WI38 (cell line): Measurements from ENCODE around the gene NFASC.

Experiments used
- H3K4me3 ChIP-seq: 2 replicates; pipeline ENCODE4 v1.5.1; 2011; ENCODE audit warnings: low read depth, mild to moderate bottlenecking, control low read depth, low read length
- TF ChIP-seq, protein P1 (sequence below): IDR thresholded peaks from 2 replicates; pipeline ENCODE4 v1.5.1; 2012; ENCODE audit warnings: low read depth, mild to moderate bottlenecking, control low read depth, low read length

The NFASC gene

DNA sequence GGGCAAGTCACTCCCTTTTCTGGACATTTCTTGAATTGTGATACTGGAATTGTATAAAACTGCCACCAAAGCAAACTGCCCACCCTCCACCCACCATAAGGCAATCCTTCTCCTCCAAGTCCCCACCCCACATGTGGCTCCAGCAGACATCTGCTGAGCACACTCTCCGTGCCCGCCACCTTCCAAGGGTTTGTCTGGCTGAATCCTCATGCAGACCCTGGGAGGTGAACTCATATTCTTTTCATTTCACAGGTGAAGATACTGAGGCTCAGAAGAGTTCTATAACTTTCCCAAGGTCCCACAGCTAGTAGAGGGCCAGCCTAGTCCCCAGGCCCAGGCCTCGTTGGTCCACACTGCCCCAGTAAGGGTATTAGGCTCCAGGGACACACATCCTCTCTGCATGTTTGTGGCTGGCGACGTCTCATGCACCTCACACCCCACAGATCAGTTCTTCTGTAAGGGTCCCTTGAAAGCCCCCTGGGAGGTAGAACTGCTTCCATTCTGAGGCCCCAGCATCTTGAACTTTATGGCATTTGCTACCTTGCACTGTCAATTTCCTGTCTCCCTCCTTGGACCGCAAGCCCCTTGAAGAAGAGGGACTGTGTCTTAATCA, 186.4 kb downstream of the NFASC start:
- TF ChIP-seq, protein P1, sequence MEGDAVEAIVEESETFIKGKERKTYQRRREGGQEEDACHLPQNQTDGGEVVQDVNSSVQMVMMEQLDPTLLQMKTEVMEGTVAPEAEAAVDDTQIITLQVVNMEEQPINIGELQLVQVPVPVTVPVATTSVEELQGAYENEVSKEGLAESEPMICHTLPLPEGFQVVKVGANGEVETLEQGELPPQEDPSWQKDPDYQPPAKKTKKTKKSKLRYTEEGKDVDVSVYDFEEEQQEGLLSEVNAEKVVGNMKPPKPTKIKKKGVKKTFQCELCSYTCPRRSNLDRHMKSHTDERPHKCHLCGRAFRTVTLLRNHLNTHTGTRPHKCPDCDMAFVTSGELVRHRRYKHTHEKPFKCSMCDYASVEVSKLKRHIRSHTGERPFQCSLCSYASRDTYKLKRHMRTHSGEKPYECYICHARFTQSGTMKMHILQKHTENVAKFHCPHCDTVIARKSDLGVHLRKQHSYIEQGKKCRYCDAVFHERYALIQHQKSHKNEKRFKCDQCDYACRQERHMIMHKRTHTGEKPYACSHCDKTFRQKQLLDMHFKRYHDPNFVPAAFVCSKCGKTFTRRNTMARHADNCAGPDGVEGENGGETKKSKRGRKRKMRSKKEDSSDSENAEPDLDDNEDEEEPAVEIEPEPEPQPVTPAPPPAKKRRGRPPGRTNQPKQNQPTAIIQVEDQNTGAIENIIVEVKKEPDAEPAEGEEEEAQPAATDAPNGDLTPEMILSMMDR: no peak
- no peak overlapping the region for H3K4me3 ChIP-seq

DNA sequence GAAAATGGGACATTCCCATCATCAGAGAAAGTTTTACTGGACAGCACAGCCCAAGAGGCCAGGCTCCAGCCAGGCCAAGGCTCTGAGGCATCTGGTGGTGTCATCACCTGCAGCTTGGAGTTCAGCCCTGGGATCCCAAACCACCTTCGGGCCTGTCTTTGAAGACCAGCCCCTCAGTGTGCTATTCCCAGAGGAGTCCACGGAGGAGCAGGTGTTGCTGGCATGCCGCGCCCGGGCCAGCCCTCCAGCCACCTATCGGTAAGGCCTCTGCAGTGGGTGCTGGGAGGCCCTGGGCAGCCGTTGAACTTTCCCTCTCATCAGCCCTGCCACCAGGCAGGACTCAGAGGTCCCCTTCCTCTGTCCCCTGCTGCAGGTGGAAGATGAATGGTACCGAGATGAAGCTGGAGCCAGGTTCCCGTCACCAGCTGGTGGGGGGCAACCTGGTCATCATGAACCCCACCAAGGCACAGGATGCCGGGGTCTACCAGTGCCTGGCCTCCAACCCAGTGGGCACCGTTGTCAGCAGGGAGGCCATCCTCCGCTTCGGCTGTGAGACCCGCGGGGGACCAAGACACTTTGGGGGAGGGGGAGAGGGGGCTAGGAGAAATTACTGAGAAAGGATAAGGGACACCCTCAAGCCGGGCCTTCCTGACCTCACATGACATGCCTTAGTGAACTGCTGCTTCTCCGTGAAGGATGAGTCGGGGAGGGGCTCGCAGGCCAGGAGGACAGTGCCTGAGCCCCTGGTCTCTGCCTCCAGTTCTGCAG, 187.3 kb downstream of the NFASC start:
- no peak overlapping the region for H3K4me3 ChIP-seq
- TF ChIP-seq, protein P1: no peak

DNA sequence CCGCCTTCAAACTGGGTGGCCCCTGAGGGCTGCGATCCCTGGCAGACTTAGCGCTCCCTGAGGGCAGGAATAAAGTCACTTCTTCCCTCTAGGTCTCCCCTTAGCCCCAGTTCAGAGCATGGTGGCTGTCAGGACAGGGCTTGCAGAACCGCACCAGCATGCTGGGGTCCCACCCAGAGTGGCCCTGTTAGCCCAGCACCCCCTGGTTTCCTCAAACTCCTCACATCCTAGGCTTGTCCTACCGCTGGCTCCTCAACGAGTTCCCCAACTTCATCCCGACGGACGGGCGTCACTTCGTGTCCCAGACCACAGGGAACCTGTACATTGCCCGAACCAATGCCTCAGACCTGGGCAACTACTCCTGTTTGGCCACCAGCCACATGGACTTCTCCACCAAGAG, 188.2 kb downstream of the NFASC start:
- H3K4me3 ChIP-seq: no peak overlapping the region
- TF ChIP-seq, protein P1: no peak

DNA sequence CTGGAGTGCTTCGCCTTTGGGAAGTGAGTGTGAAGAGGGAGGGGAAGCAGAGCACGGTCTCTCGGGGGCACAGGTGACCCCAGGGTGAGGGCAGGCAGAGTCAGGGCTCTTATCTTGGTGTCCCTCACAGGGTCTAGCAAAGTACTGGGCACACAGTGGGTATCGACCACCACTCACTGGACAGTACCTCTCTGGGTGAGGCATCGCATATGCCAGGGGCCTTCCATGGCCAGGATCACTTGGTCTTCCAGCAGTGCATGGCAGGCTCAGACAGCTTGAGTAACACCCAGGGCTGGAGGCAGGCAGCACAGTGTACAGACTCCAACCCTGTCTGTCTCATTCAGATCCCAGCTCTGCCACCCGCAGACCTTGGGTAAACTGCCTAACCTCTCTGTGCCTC, 189.0 kb downstream of the NFASC start:
- TF ChIP-seq, protein P1: no peak
- no peak overlapping the region for H3K4me3 ChIP-seq

DNA sequence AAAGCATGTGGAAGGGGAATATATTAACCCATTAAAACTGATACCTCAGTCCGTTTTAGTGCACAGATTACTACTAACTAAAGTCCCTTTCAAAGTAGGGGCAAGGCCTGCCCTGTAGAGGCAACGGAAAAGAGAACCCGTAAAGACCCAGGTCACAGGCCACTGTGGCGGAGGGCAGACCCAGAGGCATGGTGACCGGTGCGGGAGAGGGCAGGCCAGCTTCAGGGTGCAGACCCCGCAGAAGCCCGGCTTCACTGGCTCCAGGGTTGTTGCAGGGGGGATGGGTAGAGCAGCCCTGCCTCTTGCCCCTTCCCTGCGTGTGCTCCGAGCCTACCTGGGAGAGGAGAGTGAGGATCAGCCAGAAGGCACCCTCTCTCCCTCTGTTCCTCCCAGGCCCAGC, 190.1 kb downstream of the NFASC start:
- H3K4me3 ChIP-seq: no peak overlapping the region
- TF ChIP-seq, protein P1: no peak

DNA sequence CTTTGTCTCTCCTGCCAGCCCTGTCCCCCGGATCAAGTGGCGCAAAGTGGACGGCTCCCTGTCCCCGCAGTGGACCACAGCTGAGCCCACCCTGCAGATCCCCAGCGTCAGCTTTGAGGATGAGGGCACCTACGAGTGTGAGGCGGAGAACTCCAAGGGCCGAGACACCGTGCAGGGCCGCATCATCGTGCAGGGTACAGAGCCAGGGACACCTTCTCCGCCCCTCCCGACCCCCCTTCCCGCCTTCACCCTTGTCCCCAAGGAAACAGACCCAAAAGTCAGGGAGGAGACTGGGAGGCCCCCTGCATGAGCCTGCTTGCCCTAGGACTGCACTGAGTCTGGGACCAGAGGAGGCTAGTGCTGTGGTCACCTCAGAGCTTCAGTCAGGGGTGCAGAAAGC, 190.6 kb downstream of the NFASC start:
- no peak overlapping the region for H3K4me3 ChIP-seq
- TF ChIP-seq, protein P1: no peak

DNA sequence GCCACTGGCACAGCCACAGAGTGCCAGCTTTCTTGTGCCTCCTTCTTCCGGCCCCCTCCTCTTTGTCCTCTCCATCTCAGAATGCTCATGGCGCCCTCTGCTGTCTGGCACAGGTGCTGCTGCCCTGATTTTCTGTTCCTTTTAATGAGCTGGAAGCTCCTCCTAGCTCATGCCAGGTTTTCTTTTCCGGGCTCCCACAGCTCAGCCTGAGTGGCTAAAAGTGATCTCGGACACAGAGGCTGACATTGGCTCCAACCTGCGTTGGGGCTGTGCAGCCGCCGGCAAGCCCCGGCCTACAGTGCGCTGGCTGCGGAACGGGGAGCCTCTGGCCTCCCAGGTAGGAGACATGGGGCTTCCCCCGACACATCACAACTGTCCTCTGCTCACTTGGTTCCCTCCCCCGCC, 191.0 kb downstream of the NFASC start:
- TF ChIP-seq, protein P1: peak; percentile 87
- no peak overlapping the region for H3K4me3 ChIP-seq
